ENCODE results near the gene TMEM203. TPM values are rescaled to one million over a fixed set of nuclear protein-coding genes. Genes with fewer than 3 reads are reported as not detected.

TMEM203 gene
- total RNA-seq, 1 donor from 2014 or later = 36.2 TPM

- no peak for DNase-seq (ENCODE audit: low spot score, unreplicated experiment)
- Mint-ChIP-seq H3K27me3 (peaks cover 23% of the 10 kb centered on the region), H3K4me1 (ENCODE audit: low read depth) (no peaks in the 10 kb centered on the region), H3K4me3 (ENCODE audit: low read depth) (no peak overlapping the region), H3K36me3 (ENCODE audit: insufficient read depth) (peaks cover 4% of the 10 kb centered on the region), H3K27ac (no peak overlapping the region), H3K9me3 (ENCODE audit: low read depth) (no peaks in the 10 kb centered on the region)
- TF ChIP-seq CTCF (IDR thresholded peaks at IDR 0.05; ENCODE audit: unreplicated experiment) = no peak
Observed at GRCh38 chr9:137173796-137174664, 31.4 kb downstream of the TMEM203 start.

GRCh38 chr9:137172901-137173795 lies 32.3 kb downstream of the TMEM203 start:
- Mint-ChIP-seq H3K27ac (no peak overlapping the region), H3K4me1 (ENCODE audit: low read depth) (no peaks in the 10 kb centered on the region), H3K27me3 (peaks cover 23% of the 10 kb centered on the region), H3K4me3 (ENCODE audit: low read depth) (no peak overlapping the region), H3K36me3 (ENCODE audit: insufficient read depth) (peaks cover 4% of the 10 kb centered on the region), H3K9me3 (ENCODE audit: low read depth) (no peaks in the 10 kb centered on the region)
- DNase-seq (ENCODE audit: low spot score, unreplicated experiment) = no peak
- no peak for TF ChIP-seq CTCF (IDR thresholded peaks at IDR 0.05; ENCODE audit: unreplicated experiment)

GRCh38 chr9:137171149-137171900 lies 34.1 kb downstream of the TMEM203 start:
- TF ChIP-seq CTCF (IDR thresholded peaks at IDR 0.05; ENCODE audit: unreplicated experiment) = no peak
- Mint-ChIP-seq H3K27me3 (peaks cover 25% of the 10 kb centered on the region), H3K4me1 (ENCODE audit: low read depth) (no peaks in the 10 kb centered on the region), H3K9me3 (ENCODE audit: low read depth) (no peaks in the 10 kb centered on the region), H3K4me3 (ENCODE audit: low read depth) (no peak overlapping the region), H3K27ac (no peak overlapping the region), H3K36me3 (ENCODE audit: insufficient read depth) (no peaks in the 10 kb centered on the region)
- DNase-seq (ENCODE audit: low spot score, unreplicated experiment) = no peak

- no peak for TF ChIP-seq CTCF (IDR thresholded peaks at IDR 0.05; ENCODE audit: unreplicated experiment)
- DNase-seq (ENCODE audit: low spot score, unreplicated experiment) = no peak
- Mint-ChIP-seq H3K36me3 (ENCODE audit: insufficient read depth) (no peaks in the 10 kb centered on the region), H3K4me3 (ENCODE audit: low read depth) (no peak overlapping the region), H3K9me3 (ENCODE audit: low read depth) (no peaks in the 10 kb centered on the region), H3K27ac (no peak overlapping the region), H3K4me1 (ENCODE audit: low read depth) (no peaks in the 10 kb centered on the region), H3K27me3 (peaks cover 25% of the 10 kb centered on the region)
Observed at GRCh38 chr9:137170486-137171148, 34.8 kb downstream of the TMEM203 start.
